K562 (cell line): ENCODE data around the gene HOXB5.

Experiments used
- CAMTA2 ChIP-seq: fragments of 250-450 bp; sonication (Bioruptor Pico); conservative IDR thresholded peaks from 2 replicates; pipeline ENCODE4 v1.5.1; 2022
- CTCF ChIP-seq, 3 experiments: IDR thresholded peaks in 2 of 3; conservative IDR thresholded peaks in 1 of 3; 2 replicates each; pipeline ENCODE4 v1.5.1; 2011 to 2012; ENCODE audit warnings: low read length in 3 of 3, mild to moderate bottlenecking in 3 of 3, control low read depth in 2 of 3, improper control_type of control experiment in 1 of 3, inconsistent platforms in 1 of 3, low read depth in 1 of 3, mixed read lengths in 1 of 3, moderate library complexity in 1 of 3; ENCODE audit not compliant: insufficient read depth in 2 of 3
- MNT ChIP-seq, 2 experiments: fragments of 450-650 bp; conservative IDR thresholded peaks; 2 replicates each; pipeline ENCODE4 v1.6.1; 2017; ENCODE audit warnings: mild to moderate bottlenecking in 2 of 2, moderate library complexity in 2 of 2
- PHF20 ChIP-seq: fragments of 450-650 bp; IDR thresholded peaks from 2 replicates; pipeline ENCODE4 v1.6.1; 2018; ENCODE audit not compliant: partially characterized antibody
- SIRT6 ChIP-seq: IDR thresholded peaks from one replicate; pipeline ENCODE4 v1.6.1; 2012; ENCODE audit warnings: low read depth, mild to moderate bottlenecking, control low read depth, inconsistent platforms, low read length, moderate library complexity
- SIX5 ChIP-seq, 2 experiments: IDR thresholded peaks; 2 replicates each; pipeline ENCODE4 v1.6.1; 2011; ENCODE audit warnings: low read length in 2 of 2, borderline replicate concordance in 1 of 2, low read depth in 1 of 2, mild to moderate bottlenecking in 1 of 2, moderate library complexity in 1 of 2; ENCODE audit not compliant: insufficient read depth in 1 of 2
- SMARCA5 ChIP-seq: fragments of 450-650 bp; IDR thresholded peaks from 2 replicates; pipeline ENCODE4 v1.6.1; 2016
- SP1 ChIP-seq: sonication (generic); formaldehyde crosslinking; IDR thresholded peaks from 2 replicates; pipeline ENCODE4 v1.8.1; 2022; ENCODE audit warnings: mild to moderate bottlenecking, missing genetic modification reagents
- SP2 ChIP-seq: IDR thresholded peaks from 2 replicates; pipeline ENCODE4 v1.6.1; 2011; ENCODE audit warnings: mild to moderate bottlenecking, low read depth, low read length, moderate library complexity; ENCODE audit not compliant: poor library complexity, severe bottlenecking; ENCODE audit errors: extremely low read depth
- TAF1 ChIP-seq: IDR thresholded peaks from 2 replicates; pipeline ENCODE4 v1.6.1; 2011; ENCODE audit warnings: mild to moderate bottlenecking, low read length, moderate library complexity; ENCODE audit not compliant: insufficient read depth, control insufficient read depth, severe bottlenecking; ENCODE audit errors: extremely low read depth
- ZNF184 ChIP-seq: sonication (generic); formaldehyde crosslinking; IDR thresholded peaks from 2 replicates; pipeline ENCODE4 v1.5.0; 2020; ENCODE audit warnings: missing genetic modification reagents
- ZNF561 ChIP-seq: fragments of 450-650 bp; formaldehyde crosslinking; conservative IDR thresholded peaks from 2 replicates; pipeline ENCODE4 v1.4.0; 2020; ENCODE audit warnings: mild to moderate bottlenecking, moderate library complexity
- TF ChIP-seq, protein P1 (sequence below): fragments of 250-450 bp; sonication (Bioruptor Pico); IDR thresholded peaks from 2 replicates; pipeline ENCODE4 v1.5.0; 2020; ENCODE audit warnings: mild to moderate bottlenecking
- TF ChIP-seq, protein P2 (sequence below), 2 experiments: fragments of 450-650 bp in 1 of 2; sonication (generic) in 1 of 2; formaldehyde crosslinking in 1 of 2; IDR thresholded peaks in 1 of 2; conservative IDR thresholded peaks in 1 of 2; 2 replicates each; pipeline versions ENCODE4 v1.6.1 to v1.8.1; 2016 to 2023; ENCODE audit warnings: mild to moderate bottlenecking in 2 of 2, moderate library complexity in 2 of 2, inconsistent platforms in 1 of 2, missing genetic modification reagents in 1 of 2

GRCh38 chr17:48619826-48620449 is 26.4 kb upstream of the HOXB5 start:
- TF ChIP-seq SP2, result no peak
- TF ChIP-seq, protein P1, sequence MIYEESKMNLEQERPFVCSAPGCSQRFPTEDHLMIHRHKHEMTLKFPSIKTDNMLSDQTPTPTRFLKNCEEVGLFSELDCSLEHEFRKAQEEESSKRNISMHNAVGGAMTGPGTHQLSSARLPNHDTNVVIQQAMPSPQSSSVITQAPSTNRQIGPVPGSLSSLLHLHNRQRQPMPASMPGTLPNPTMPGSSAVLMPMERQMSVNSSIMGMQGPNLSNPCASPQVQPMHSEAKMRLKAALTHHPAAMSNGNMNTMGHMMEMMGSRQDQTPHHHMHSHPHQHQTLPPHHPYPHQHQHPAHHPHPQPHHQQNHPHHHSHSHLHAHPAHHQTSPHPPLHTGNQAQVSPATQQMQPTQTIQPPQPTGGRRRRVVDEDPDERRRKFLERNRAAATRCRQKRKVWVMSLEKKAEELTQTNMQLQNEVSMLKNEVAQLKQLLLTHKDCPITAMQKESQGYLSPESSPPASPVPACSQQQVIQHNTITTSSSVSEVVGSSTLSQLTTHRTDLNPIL (CRISPR knock-in tag), result no peak
- TF ChIP-seq ZNF184 (CRISPR knock-in tag), result no peak
- no peak for TF ChIP-seq CTCF (IDR thresholded peaks at IDR 0.05 in 2 of 3, conservative IDR thresholded peaks at IDR 0.05 in 1 of 3; ENCODE audit: insufficient read depth in 2 of 3, low read depth in 1 of 3, low read length in 3 of 3)
- TF ChIP-seq, protein P2, sequence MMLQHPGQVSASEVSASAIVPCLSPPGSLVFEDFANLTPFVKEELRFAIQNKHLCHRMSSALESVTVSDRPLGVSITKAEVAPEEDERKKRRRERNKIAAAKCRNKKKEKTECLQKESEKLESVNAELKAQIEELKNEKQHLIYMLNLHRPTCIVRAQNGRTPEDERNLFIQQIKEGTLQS (IDR thresholded peaks at IDR 0.05), result no peak
- TF ChIP-seq, protein P2 (CRISPR knock-in tag; conservative IDR thresholded peaks at IDR 0.05), result no peak
- no peak for TF ChIP-seq SMARCA5
- no peak for TF ChIP-seq MNT (conservative IDR thresholded peaks at IDR 0.05)
- no peak for TF ChIP-seq PHF20
- TF ChIP-seq TAF1, result no peak
- no peak for TF ChIP-seq CAMTA2 (CRISPR knock-in tag)
- no peak for TF ChIP-seq SP1 (CRISPR knock-in tag)
- TF ChIP-seq ZNF561, result no peak
- TF ChIP-seq SIX5 (IDR thresholded peaks at IDR 0.05; ENCODE audit: borderline replicate concordance in 1 of 2, insufficient read depth in 1 of 2, low read depth in 1 of 2, low read length in 2 of 2), result no peak
- no peak for TF ChIP-seq SIRT6
